MM.1S (cell line): Measurements from ENCODE around the gene GCGR.
A peak's percentile ranks its signal among the peaks of the same experiment; 100 is the strongest.

ENCODE experiments used
- DNase-seq: peaks from one replicate; pipeline ENCODE4 v3.0.0-alpha.2; 2015
- H2AFZ ChIP-seq: fragments of 300-600 bp; sonication (generic); 2 replicates; pipeline ENCODE4 v1.6.0; 2016; ENCODE audit warnings: antibody characterized with exemption, low read length
- H3F3A ChIP-seq: fragments of 300-600 bp; sonication (generic); 2 replicates; pipeline ENCODE4 v1.6.1; 2016; ENCODE audit warnings: mild to moderate bottlenecking, antibody characterized with exemption, low read length, moderate library complexity, mixed read lengths; ENCODE audit not compliant: insufficient read depth
- H3K27ac ChIP-seq: fragments of 300-600 bp; sonication (generic); 2 replicates; pipeline ENCODE4 v1.5.1; 2016; ENCODE audit warnings: mild to moderate bottlenecking, low read length
- H3K27me3 ChIP-seq: fragments of 300-600 bp; sonication (generic); replicated peaks from 2 replicates; pipeline ENCODE4 v1.6.0; 2016; ENCODE audit warnings: low read length; ENCODE audit not compliant: insufficient read depth
- H3K36me3 ChIP-seq: fragments of 300-600 bp; sonication (generic); replicated peaks from 2 replicates; pipeline ENCODE4 v1.6.1; 2016; ENCODE audit warnings: mild to moderate bottlenecking, low read length, mixed read lengths; ENCODE audit not compliant: insufficient read depth
- H3K4me1 ChIP-seq: fragments of 300-600 bp; sonication (generic); 2 replicates; pipeline ENCODE4 v1.6.1; 2016; ENCODE audit warnings: low read length, mixed read lengths
- H3K4me2 ChIP-seq: fragments of 300-600 bp; sonication (generic); 2 replicates; pipeline ENCODE4 v1.6.0; 2016; ENCODE audit warnings: low read depth, low read length
- H3K4me3 ChIP-seq: fragments of 300-600 bp; sonication (generic); 2 replicates; pipeline ENCODE4 v1.5.1; 2016; ENCODE audit warnings: low read length, mixed read lengths
- H3K79me2 ChIP-seq: fragments of 300-600 bp; sonication (generic); 2 replicates; pipeline ENCODE4 v1.6.1; 2016; ENCODE audit warnings: mixed run types, low read length, mixed read lengths
- H3K9ac ChIP-seq: fragments of 300-600 bp; sonication (generic); 2 replicates; pipeline ENCODE4 v1.6.1; 2016; ENCODE audit warnings: low read length, mixed read lengths
- H3K9me2 ChIP-seq: fragments of 300-600 bp; sonication (generic); replicated peaks from 2 replicates; pipeline ENCODE4 v1.6.1; 2016; ENCODE audit warnings: mild to moderate bottlenecking, low read length, mixed read lengths; ENCODE audit not compliant: insufficient read depth
- H3K9me3 ChIP-seq: fragments of 300-600 bp; sonication (generic); replicated peaks from 2 replicates; pipeline ENCODE4 v1.6.1; 2016; ENCODE audit warnings: mild to moderate bottlenecking, low read length, mixed read lengths; ENCODE audit not compliant: insufficient read depth
- H4K20me1 ChIP-seq: fragments of 300-600 bp; sonication (generic); 2 replicates; pipeline ENCODE4 v1.6.1; 2016; ENCODE audit warnings: mild to moderate bottlenecking, low read length, moderate library complexity, mixed read lengths; ENCODE audit not compliant: insufficient read depth
- EZH2 ChIP-seq: fragments of 300-600 bp; sonication (generic); optimal IDR thresholded peaks from 2 replicates; pipeline ENCODE3; 2017; ENCODE audit warnings: low read depth, mild to moderate bottlenecking, antibody characterized with exemption, low read length, mixed read lengths
- EZH2phosphoT487 ChIP-seq: fragments of 300-600 bp; sonication (generic); IDR thresholded peaks from 2 replicates; pipeline ENCODE4 v1.6.1; 2018; ENCODE audit warnings: antibody characterized with exemption, low read length
- TF ChIP-seq, protein P1 (sequence below): fragments of 300-600 bp; sonication (generic); IDR thresholded peaks from 2 replicates; pipeline ENCODE4 v1.5.1; 2016; ENCODE audit warnings: antibody characterized with exemption, low read length, mixed read lengths

Gene GCGR

GRCh38 chr17:81802856-81803643 is 900 bp upstream of the GCGR start:
- H3K9me3 ChIP-seq = no peaks in the 10 kb centered on the region
- H2AFZ ChIP-seq = no peak overlapping the region
- no peak for DNase-seq
- H3F3A ChIP-seq = no peaks in the 10 kb centered on the region
- no peaks in the 10 kb centered on the region for H3K4me1 ChIP-seq
- TF ChIP-seq EZH2phosphoT487 = no peak
- TF ChIP-seq, protein P1, sequence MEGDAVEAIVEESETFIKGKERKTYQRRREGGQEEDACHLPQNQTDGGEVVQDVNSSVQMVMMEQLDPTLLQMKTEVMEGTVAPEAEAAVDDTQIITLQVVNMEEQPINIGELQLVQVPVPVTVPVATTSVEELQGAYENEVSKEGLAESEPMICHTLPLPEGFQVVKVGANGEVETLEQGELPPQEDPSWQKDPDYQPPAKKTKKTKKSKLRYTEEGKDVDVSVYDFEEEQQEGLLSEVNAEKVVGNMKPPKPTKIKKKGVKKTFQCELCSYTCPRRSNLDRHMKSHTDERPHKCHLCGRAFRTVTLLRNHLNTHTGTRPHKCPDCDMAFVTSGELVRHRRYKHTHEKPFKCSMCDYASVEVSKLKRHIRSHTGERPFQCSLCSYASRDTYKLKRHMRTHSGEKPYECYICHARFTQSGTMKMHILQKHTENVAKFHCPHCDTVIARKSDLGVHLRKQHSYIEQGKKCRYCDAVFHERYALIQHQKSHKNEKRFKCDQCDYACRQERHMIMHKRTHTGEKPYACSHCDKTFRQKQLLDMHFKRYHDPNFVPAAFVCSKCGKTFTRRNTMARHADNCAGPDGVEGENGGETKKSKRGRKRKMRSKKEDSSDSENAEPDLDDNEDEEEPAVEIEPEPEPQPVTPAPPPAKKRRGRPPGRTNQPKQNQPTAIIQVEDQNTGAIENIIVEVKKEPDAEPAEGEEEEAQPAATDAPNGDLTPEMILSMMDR = no peak
- no peak for TF ChIP-seq EZH2
- no peaks in the 10 kb centered on the region for H3K36me3 ChIP-seq
- H3K79me2 ChIP-seq = no peaks in the 10 kb centered on the region
- peaks cover 84% of the 10 kb centered on the region for H3K27me3 ChIP-seq
- H3K27ac ChIP-seq = no peak overlapping the region
- no peaks in the 10 kb centered on the region for H3K9me2 ChIP-seq
- no peak overlapping the region for H3K9ac ChIP-seq
- no peaks in the 10 kb centered on the region for H4K20me1 ChIP-seq
- no peak overlapping the region for H3K4me3 ChIP-seq
- no peak overlapping the region for H3K4me2 ChIP-seq

GRCh38 chr17:81804559-81805399 is 829 bp downstream of the GCGR start:
- Histone ChIP-seq H3K27ac (no peak overlapping the region), H3K79me2 (no peaks in the 10 kb centered on the region), H3K27me3 (peaks cover 94% of the 10 kb centered on the region), H3K9ac (no peak overlapping the region), H2AFZ (no peak overlapping the region), H3F3A (no peaks in the 10 kb centered on the region), H3K9me3 (no peaks in the 10 kb centered on the region), H3K4me1 (no peaks in the 10 kb centered on the region), H4K20me1 (no peaks in the 10 kb centered on the region), H3K9me2 (no peaks in the 10 kb centered on the region), H3K4me2 (no peak overlapping the region), H3K4me3 (no peak overlapping the region), H3K36me3 (no peaks in the 10 kb centered on the region)
- TF ChIP-seq, protein P1 = no peak
- TF ChIP-seq EZH2 = peak; percentile 82
- no peak for TF ChIP-seq EZH2phosphoT487
- DNase-seq = no peak

DNA sequence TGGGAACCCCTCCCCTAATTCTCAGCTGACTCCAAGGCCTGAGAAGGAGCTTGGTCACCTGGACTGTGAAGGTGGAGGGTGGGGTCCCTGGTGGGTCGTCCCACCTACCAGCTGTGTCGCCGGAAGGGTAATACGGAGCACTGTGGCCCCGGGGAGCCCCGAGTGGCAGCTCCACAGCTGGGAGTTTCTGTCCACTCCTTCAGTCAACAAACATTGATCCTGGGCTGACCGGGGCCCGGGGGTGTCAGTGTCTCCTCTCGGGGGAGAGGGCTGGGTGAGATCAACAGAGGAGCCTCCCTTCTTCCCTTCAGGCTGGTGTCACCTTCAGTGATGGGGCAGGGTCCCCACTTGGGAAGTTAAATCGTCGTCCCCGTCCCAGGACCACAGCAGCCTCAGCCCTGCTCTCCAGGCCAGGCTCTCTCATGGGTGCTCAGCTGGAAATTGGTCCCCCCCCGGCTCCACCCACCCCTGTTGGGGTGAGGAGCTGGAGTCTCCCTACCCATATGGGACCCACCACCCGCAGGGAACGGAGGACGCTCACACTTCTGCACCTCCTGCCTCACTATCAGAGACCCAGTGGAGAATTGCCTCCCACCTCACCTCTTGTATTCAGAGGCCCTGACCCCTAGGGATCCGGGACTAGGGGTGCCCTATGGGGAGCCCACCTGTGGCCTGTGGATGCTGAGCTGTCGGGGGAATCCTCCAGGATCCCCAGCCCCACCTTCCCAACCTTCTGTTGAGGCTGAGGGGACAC is 1.9 kb downstream of the GCGR start:
- Histone ChIP-seq H3K4me1 (no peaks in the 10 kb centered on the region), H3K9ac (no peak overlapping the region), H3K27me3 (peaks cover 94% of the 10 kb centered on the region), H3K9me3 (no peaks in the 10 kb centered on the region), H3K9me2 (no peaks in the 10 kb centered on the region), H3K27ac (no peak overlapping the region), H4K20me1 (no peaks in the 10 kb centered on the region), H3K4me3 (no peak overlapping the region), H3K4me2 (no peak overlapping the region), H2AFZ (no peak overlapping the region), H3K36me3 (no peaks in the 10 kb centered on the region), H3K79me2 (no peaks in the 10 kb centered on the region), H3F3A (no peaks in the 10 kb centered on the region)
- no peak for DNase-seq
- TF ChIP-seq EZH2phosphoT487 (no peak), EZH2 (no peak)
- TF ChIP-seq, protein P1 = no peak
